DMS53 treated with DMSO at 0.1 percent for 48 hours (cell line): ENCODE results near the gene GCK.

Experiments used
- DNase-seq: peaks from one replicate; lab custom pipeline; 2025; ENCODE audit not compliant: unreplicated experiment; lab: John Stamatoyannopoulos, UW

GCK gene

GRCh38 chr7:44222776-44223261 is 33.6 kb upstream of the GCK start:
- no peak for DNase-seq

- no peak for DNase-seq
These were observed 32.8 kb upstream of the GCK start for GRCh38 chr7:44222074-44222473.

GRCh38 chr7:44221231-44221791 is 32.1 kb upstream of the GCK start:
- no peak for DNase-seq

- no peak for DNase-seq
These were observed 31.3 kb upstream of the GCK start for GRCh38 chr7:44220358-44221112.

GRCh38 chr7:44220046-44220357 is 30.8 kb upstream of the GCK start:
- DNase-seq: no peak

- no peak for DNase-seq
These were observed 30.3 kb upstream of the GCK start for GRCh38 chr7:44219371-44220045.

GRCh38 chr7:44218418-44219201 is 29.4 kb upstream of the GCK start:
- DNase-seq: no peak

GRCh38 chr7:44217852-44218402 is 28.7 kb upstream of the GCK start:
- no peak for DNase-seq

- DNase-seq: no peak
These were observed 28.0 kb upstream of the GCK start for GRCh38 chr7:44217223-44217714.

GRCh38 chr7:44216521-44217222 is 27.4 kb upstream of the GCK start:
- DNase-seq: no peak

GRCh38 chr7:44216019-44216418 is 26.8 kb upstream of the GCK start:
- DNase-seq: peak; percentile 64

- DNase-seq: peak; percentile 72
These were observed 26.3 kb upstream of the GCK start for GRCh38 chr7:44215531-44215930.

- no peak for DNase-seq
These were observed 24.7 kb upstream of the GCK start for GRCh38 chr7:44213877-44214388.

GRCh38 chr7:44213206-44213876 is 24.1 kb upstream of the GCK start:
- no peak for DNase-seq

- no peak for DNase-seq
These were observed 23.4 kb upstream of the GCK start for GRCh38 chr7:44212581-44213184.

GRCh38 chr7:44212018-44212417 is 22.8 kb upstream of the GCK start:
- no peak for DNase-seq

GRCh38 chr7:44211126-44211675 is 22.0 kb upstream of the GCK start:
- DNase-seq: no peak

GRCh38 chr7:44210107-44210506 is 20.9 kb upstream of the GCK start:
- no peak for DNase-seq

- DNase-seq: no peak
These were observed 18.8 kb upstream of the GCK start for GRCh38 chr7:44208085-44208484.
